ENCODE data around the gene LRRFIP1.

DNA sequence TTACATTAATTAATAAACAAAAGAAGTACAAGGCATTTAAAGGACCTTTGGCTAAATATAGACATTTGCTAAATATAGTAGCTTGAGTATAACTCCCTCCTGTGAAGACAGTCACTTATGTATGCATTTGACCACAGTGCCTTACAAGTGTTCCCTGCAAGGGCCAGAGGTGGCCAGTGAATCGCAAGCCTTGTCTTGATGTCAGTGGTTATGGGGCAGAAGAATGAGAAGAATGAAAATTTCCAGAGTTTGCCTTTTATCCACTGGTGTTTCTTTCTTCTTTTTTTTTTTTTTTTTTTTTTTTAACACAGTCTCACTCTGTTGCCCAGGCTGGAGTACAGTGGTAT, 1.8 kb downstream of the LRRFIP1 start:
- no peak for TF ChIP-seq CTCF (IDR thresholded peaks at IDR 0.05)
- no peak for TF ChIP-seq POLR2A (IDR thresholded peaks at IDR 0.05)
- no peak for TF ChIP-seq EP300 (IDR thresholded peaks at IDR 0.05)
